Measurements from ENCODE around the gene PCDH9. TPM values are rescaled to one million over a fixed set of nuclear protein-coding genes. Genes with fewer than 3 reads are reported as not detected.
A peak's percentile ranks its signal among the peaks of the same experiment; 100 is the strongest.

PCDH9 gene
- total RNA-seq, 1 donor from 2014 or later = 0.26 TPM

DNA sequence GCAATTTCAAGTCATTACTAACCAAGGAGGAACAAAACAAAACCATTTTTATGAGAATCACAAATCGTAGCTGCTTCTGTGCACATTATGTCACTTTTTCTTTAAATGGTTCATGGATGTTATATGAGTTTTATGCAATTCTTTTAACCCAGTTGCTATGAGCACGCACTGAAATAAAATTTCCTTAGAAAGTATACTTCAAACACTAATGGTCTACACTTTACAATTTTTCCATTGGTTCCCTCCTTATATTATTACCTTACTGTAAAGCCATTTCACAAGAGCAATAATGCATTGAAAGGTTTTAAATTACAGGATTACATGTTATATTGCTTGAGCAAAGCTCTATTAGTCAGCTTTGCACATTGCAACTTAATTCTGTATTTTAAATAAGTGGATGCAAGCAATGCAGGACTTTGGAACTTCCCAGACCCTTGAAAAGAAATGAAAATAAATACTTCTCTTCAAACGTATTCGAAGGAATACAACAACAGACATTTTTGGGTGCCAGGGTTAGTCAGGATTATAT lies 318.7 kb downstream of the PCDH9 start:
- Histone ChIP-seq H3K4me3 (ENCODE audit: low read depth, low read length) (no peak overlapping the region), H3K36me3 (ENCODE audit: control insufficient read depth, insufficient read depth, low read length) (no peaks in the 10 kb centered on the region), H3K27me3 (ENCODE audit: control insufficient read depth, insufficient read depth, low read length) (no peaks in the 10 kb centered on the region)
- TF ChIP-seq, protein P1, sequence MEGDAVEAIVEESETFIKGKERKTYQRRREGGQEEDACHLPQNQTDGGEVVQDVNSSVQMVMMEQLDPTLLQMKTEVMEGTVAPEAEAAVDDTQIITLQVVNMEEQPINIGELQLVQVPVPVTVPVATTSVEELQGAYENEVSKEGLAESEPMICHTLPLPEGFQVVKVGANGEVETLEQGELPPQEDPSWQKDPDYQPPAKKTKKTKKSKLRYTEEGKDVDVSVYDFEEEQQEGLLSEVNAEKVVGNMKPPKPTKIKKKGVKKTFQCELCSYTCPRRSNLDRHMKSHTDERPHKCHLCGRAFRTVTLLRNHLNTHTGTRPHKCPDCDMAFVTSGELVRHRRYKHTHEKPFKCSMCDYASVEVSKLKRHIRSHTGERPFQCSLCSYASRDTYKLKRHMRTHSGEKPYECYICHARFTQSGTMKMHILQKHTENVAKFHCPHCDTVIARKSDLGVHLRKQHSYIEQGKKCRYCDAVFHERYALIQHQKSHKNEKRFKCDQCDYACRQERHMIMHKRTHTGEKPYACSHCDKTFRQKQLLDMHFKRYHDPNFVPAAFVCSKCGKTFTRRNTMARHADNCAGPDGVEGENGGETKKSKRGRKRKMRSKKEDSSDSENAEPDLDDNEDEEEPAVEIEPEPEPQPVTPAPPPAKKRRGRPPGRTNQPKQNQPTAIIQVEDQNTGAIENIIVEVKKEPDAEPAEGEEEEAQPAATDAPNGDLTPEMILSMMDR (IDR thresholded peaks at IDR 0.05; ENCODE audit: insufficient read depth, low read length, severe bottlenecking) = no peak
- FAIRE-seq (no peak), DNase-seq (ENCODE audit: low read depth) (no peak)

DNA sequence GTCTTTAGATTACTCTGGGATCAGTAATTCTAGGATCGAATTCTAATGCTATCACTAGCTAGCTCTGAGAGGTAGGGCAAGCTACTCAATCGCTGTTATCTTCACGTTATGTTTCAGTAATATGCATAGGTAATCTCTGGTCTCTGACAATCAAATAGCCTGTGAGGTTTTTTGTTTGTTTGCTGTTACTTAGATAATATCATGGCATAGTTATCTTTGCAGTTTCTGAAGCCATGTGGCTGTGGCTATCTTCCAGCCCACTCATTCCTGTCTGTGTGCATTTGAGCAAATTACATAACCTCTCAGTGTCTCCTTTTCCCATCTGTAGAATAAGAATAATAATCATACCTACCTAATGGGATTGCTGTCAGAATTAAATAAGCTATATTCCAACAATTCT lies 330.2 kb downstream of the PCDH9 start:
- TF ChIP-seq, protein P1 (IDR thresholded peaks at IDR 0.05; ENCODE audit: insufficient read depth, low read length, severe bottlenecking) = no peak
- FAIRE-seq (no peak), DNase-seq (ENCODE audit: low read depth) (no peak)
- Histone ChIP-seq H3K4me3 (ENCODE audit: low read depth, low read length) (no peak overlapping the region), H3K27me3 (ENCODE audit: control insufficient read depth, insufficient read depth, low read length) (no peaks in the 10 kb centered on the region), H3K36me3 (ENCODE audit: control insufficient read depth, insufficient read depth, low read length) (no peaks in the 10 kb centered on the region)

DNA sequence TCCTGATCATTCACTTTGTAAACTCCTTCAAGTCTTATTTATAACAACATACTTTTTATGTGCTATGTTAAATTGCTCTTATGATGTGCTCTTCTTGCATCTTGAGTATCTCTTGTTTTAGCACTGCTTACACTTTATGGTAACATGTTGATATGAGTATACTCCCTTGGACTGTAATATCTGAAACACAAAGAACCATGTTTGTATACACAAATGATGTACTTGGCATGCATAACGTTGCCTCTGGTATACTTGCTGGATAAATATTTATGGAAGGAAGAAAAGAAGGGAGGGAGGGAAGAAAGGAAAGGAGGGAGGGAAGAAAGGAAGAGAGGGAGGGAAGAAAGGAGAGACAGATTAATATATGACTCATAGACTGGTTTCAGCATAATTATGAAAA lies 333.2 kb downstream of the PCDH9 start:
- H3K27me3 ChIP-seq (ENCODE audit: control insufficient read depth, insufficient read depth, low read length) = no peaks in the 10 kb centered on the region
- no peak for DNase-seq (ENCODE audit: low read depth)
- FAIRE-seq = no peak
- no peak overlapping the region for H3K4me3 ChIP-seq (ENCODE audit: low read depth, low read length)
- TF ChIP-seq, protein P1 (IDR thresholded peaks at IDR 0.05; ENCODE audit: insufficient read depth, low read length, severe bottlenecking) = no peak
- H3K36me3 ChIP-seq (ENCODE audit: control insufficient read depth, insufficient read depth, low read length) = no peaks in the 10 kb centered on the region

DNA sequence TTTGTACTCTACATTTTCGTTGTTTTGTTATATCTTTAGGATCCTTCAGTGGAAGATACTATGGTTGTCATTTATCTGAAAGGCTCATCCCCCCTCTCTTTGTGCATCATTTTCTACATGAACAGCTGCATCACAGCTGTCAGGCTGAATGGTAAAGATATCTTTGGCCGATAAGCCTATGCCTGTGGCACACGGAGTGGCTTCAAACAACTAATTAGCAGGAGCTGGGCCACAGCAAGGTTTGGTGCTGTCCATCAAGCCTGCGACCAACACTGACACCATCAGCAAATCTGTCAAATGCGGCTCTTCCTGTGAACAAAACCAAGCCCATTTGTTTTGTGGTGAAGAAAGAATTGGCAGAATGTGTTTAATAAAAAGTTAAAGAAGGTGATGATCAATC lies 334.4 kb downstream of the PCDH9 start:
- DNase-seq (ENCODE audit: low read depth) (no peak), FAIRE-seq (no peak)
- Histone ChIP-seq H3K36me3 (ENCODE audit: control insufficient read depth, insufficient read depth, low read length) (no peaks in the 10 kb centered on the region), H3K27me3 (ENCODE audit: control insufficient read depth, insufficient read depth, low read length) (no peaks in the 10 kb centered on the region), H3K4me3 (ENCODE audit: low read depth, low read length) (no peak overlapping the region)
- TF ChIP-seq, protein P1 (IDR thresholded peaks at IDR 0.05; ENCODE audit: insufficient read depth, low read length, severe bottlenecking) = no peak

DNA sequence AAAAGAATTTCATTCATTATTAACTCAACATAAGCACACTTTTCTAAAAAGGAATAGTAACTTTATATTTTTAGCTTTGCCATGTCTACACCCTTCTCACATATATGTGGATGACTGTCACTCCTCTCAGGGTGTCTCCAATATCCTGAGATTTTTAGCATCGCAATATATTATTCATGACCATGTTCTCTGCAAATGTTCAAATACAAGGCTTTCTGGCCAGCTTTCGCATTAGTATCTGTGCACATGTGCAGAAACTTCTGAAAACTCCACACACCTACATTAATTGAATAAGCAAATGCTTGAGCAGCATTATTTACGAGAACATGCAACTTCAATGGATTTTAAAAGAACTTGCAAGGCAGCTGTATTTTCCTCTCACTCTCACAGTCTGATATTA lies 334.8 kb downstream of the PCDH9 start:
- Histone ChIP-seq H3K4me3 (ENCODE audit: low read depth, low read length) (no peak overlapping the region), H3K36me3 (ENCODE audit: control insufficient read depth, insufficient read depth, low read length) (no peaks in the 10 kb centered on the region), H3K27me3 (ENCODE audit: control insufficient read depth, insufficient read depth, low read length) (no peaks in the 10 kb centered on the region)
- TF ChIP-seq, protein P1 (IDR thresholded peaks at IDR 0.05; ENCODE audit: insufficient read depth, low read length, severe bottlenecking) = no peak
- FAIRE-seq = no peak
- DNase-seq (ENCODE audit: low read depth) = no peak

DNA sequence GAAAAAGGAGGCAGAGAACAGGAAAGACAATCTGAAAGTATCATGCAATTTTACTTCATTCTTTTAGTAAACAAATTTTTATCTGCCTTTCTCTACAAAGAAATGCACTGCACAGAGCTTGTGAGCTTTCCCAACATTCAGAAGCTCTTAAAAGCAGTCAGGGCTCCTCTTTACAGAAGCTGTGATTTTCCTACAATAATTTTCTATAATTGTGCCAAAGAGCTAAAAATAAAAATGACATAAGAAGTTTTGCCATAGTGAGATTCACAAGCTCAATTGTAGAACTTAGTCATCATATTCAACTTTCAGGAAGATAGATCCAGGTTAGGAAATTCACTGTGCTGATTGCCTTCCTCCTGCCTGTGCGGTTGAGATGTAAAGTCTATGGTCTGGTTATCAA lies 341.4 kb downstream of the PCDH9 start:
- Histone ChIP-seq H3K27me3 (ENCODE audit: control insufficient read depth, insufficient read depth, low read length) (no peaks in the 10 kb centered on the region), H3K4me3 (ENCODE audit: low read depth, low read length) (no peak overlapping the region), H3K36me3 (ENCODE audit: control insufficient read depth, insufficient read depth, low read length) (no peaks in the 10 kb centered on the region)
- no peak for FAIRE-seq
- TF ChIP-seq, protein P1 (IDR thresholded peaks at IDR 0.05; ENCODE audit: insufficient read depth, low read length, severe bottlenecking) = no peak
- DNase-seq (ENCODE audit: low read depth) = peak; percentile 17

Data from bronchial epithelial cell (primary cell).